A673 (cell line): ENCODE results near the gene TTC39A.

Experiments
- EZH2 ChIP-seq: fragments of 200-600 bp; sonication (generic); IDR thresholded peaks from 2 replicates; pipeline ENCODE4 v1.6.1; 2017; ENCODE audit warnings: borderline replicate concordance, low read depth, mild to moderate bottlenecking, mixed read lengths, antibody characterized with exemption, low read length; ENCODE audit not compliant: poor library complexity, severe bottlenecking
- TF ChIP-seq, protein P1 (sequence below): fragments of 300-800, 200-600 bp; sonication (generic); conservative IDR thresholded peaks from 2 replicates; pipeline ENCODE4 v1.5.1; 2017; ENCODE audit warnings: low read depth, mild to moderate bottlenecking, antibody characterized with exemption, low read length, moderate library complexity, mixed read lengths

DNA sequence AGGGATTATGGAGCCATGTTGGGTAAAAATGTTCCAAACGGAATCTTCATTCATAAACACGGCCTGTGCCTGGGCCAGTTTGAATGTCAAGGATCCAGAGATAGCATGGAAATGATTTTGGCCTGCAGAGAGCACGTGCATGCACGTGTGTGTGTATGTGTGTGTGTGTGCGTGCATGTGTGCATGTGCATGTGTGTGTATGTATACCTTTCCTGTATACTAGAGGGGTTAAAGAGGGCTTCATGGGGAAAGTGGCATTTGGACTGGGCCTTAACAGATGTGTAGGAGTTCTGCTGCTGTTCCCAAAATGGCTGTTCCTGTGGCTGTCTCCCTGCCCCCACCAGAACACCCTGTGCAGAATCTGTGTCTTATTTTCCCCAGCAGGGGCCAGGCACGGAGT, 21.7 kb downstream of the TTC39A start:
- TF ChIP-seq, protein P1, sequence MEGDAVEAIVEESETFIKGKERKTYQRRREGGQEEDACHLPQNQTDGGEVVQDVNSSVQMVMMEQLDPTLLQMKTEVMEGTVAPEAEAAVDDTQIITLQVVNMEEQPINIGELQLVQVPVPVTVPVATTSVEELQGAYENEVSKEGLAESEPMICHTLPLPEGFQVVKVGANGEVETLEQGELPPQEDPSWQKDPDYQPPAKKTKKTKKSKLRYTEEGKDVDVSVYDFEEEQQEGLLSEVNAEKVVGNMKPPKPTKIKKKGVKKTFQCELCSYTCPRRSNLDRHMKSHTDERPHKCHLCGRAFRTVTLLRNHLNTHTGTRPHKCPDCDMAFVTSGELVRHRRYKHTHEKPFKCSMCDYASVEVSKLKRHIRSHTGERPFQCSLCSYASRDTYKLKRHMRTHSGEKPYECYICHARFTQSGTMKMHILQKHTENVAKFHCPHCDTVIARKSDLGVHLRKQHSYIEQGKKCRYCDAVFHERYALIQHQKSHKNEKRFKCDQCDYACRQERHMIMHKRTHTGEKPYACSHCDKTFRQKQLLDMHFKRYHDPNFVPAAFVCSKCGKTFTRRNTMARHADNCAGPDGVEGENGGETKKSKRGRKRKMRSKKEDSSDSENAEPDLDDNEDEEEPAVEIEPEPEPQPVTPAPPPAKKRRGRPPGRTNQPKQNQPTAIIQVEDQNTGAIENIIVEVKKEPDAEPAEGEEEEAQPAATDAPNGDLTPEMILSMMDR, result no peak
- TF ChIP-seq EZH2, result no peak
